Subcutaneous adipose tissue (tissue), 4 donors: ENCODE data around the gene DMD. TPM values are rescaled to one million over a fixed set of nuclear protein-coding genes. Genes with fewer than 3 reads are reported as not detected.

Experiments
- CTCF ChIP-seq: fragments of 450-650 bp; IDR thresholded peaks from one replicate; pipeline ENCODE4 v1.5.1; 2016; ENCODE audit warnings: low read depth, mild to moderate bottlenecking, control low read depth, antibody characterized with exemption, moderate library complexity
- total RNA-seq, 4 donors: library from RNA; depleted of rRNA; stranded (reverse); fragments of >200 nt; gene quantifications; one replicate each; pipeline ENCODE4 v1.1.0, GENCODE V29; 2016

The DMD gene
- total RNA-seq, 4 donors from 2014 or later, result 35.7 to 87.2 (median 72.1) TPM

GRCh38 chrX:31212856-31213748, 1998.2 kb downstream of the DMD start:
- TF ChIP-seq CTCF, result no peak

- TF ChIP-seq CTCF, result no peak
Observed at GRCh38 chrX:31209005-31209628, 2002.2 kb downstream of the DMD start.

- TF ChIP-seq CTCF, result no peak
Observed at GRCh38 chrX:31201503-31201902, 2009.8 kb downstream of the DMD start.

GRCh38 chrX:31200430-31200829, 2010.9 kb downstream of the DMD start:
- no peak for TF ChIP-seq CTCF

GRCh38 chrX:31199840-31200114, 2011.6 kb downstream of the DMD start:
- TF ChIP-seq CTCF, result no peak

- TF ChIP-seq CTCF, result no peak
Observed at GRCh38 chrX:31199056-31199839, 2012.1 kb downstream of the DMD start.

GRCh38 chrX:31190221-31190975, 2021.0 kb downstream of the DMD start:
- no peak for TF ChIP-seq CTCF
